Measurements from ENCODE around the gene MC5R. TPM values are rescaled to one million over a fixed set of nuclear protein-coding genes. Genes with fewer than 3 reads are reported as not detected.
A peak's percentile ranks its signal among the peaks of the same experiment; 100 is the strongest.

Gene MC5R
- total RNA-seq, 1 experiment from 2014 or later: not detected

GRCh38 chr18:13831864-13832508, 8.0 kb downstream of the MC5R start:
- no peaks in the 10 kb centered on the region for H3K9me2 ChIP-seq (ENCODE audit: insufficient read depth)
- no peaks in the 10 kb centered on the region for H3K79me2 ChIP-seq (ENCODE audit: insufficient read depth, low read length)
- H3K27me3 ChIP-seq (ENCODE audit: insufficient read depth, low read length): peaks cover 8% of the 10 kb centered on the region; the same call in 1 of the 2 replicates
- no peak overlapping the region for H3K4me3 ChIP-seq (replicated peaks in 1 of 2; ENCODE audit: low read depth in 1 of 2, low read length in 2 of 2)
- H4K20me1 ChIP-seq (ENCODE audit: insufficient read depth): no peaks in the 10 kb centered on the region
- no peak overlapping the region for H2AFZ ChIP-seq (ENCODE audit: low read depth, low read length, poor library complexity, severe bottlenecking)
- RAD21 ChIA-PET (ENCODE audit: low non-redundant PET in 1 of 2, low total read pairs in 2 of 2, uncharacterized antibody in 2 of 2, unreplicated experiment in 2 of 2): interaction anchor here in 1 of 2 experiments (0.9 to 1.4 kb wide), 2 partner anchors 255 kb away, joined by 3 read pairs; no protein-coding TSS in a partner anchor
- no peaks in the 10 kb centered on the region for H3K9me3 ChIP-seq (ENCODE audit: control insufficient read depth in 1 of 2, insufficient read depth in 1 of 2, low read depth in 1 of 2, low read length in 2 of 2)
- no TSS peak for BruUV-seq (replicated peaks)
- H3K36me3 ChIP-seq (ENCODE audit: control insufficient read depth in 1 of 2, insufficient read depth in 2 of 2, low read length in 2 of 2): no peaks in the 10 kb centered on the region
- peak; percentile 79 for ATAC-seq
- H3K4me1 ChIP-seq (ENCODE audit: control insufficient read depth in 1 of 2, insufficient read depth in 2 of 2, low read length in 2 of 2): no peaks in the 10 kb centered on the region
- DNase-seq (ENCODE audit: low read depth, low spot score): peak; percentile 13
- peak; percentile 39; the same call in 1 of the 2 replicates for TF ChIP-seq RAD21 (IDR thresholded peaks at IDR 0.05; ENCODE audit: low read depth)
- no peak for TF ChIP-seq POLR2A (IDR thresholded peaks at IDR 0.05; ENCODE audit: borderline replicate concordance, extremely low read depth, insufficient read depth, insufficient read length)
- TF ChIP-seq SRF (IDR thresholded peaks at IDR 0.05; ENCODE audit: low read depth): no peak
- no peak for TF ChIP-seq POLR2AphosphoS5 (IDR thresholded peaks at IDR 0.05; ENCODE audit: low read depth, low read length)
- peak; percentile 23 to 49 (median 28); a peak in 4 of 6 replicates for TF ChIP-seq CTCF (IDR thresholded peaks at IDR 0.05 in 2 of 3, conservative IDR thresholded peaks at IDR 0.05 in 1 of 3; ENCODE audit: borderline replicate concordance in 1 of 3, insufficient read depth in 1 of 3, low read depth in 2 of 3, low read length in 2 of 3)
- intact Hi-C loops (cut with micrococcal nuclease): loop anchor here (2.0 kb wide), 1 partner anchor 255 kb away; no protein-coding TSS in a partner anchor
- POLR2A ChIA-PET: no interaction called here
- CTCF ChIA-PET: interaction anchor here (1.0 to 2.7 kb wide), 6 partner anchors 8 to 255 kb away, joined by 3 to 16 read pairs (median 6); partner anchors contain the start of gene MC5R
- no peak overlapping the region for H3K9ac ChIP-seq (ENCODE audit: low read length)
- no peak overlapping the region for H3K4me2 ChIP-seq (ENCODE audit: low read length)
- H3K27ac ChIP-seq (ENCODE audit: low read depth, low read length): no peak overlapping the region

- DNase-seq (ENCODE audit: low read depth, low spot score): no peak
- Histone ChIP-seq H4K20me1 (ENCODE audit: insufficient read depth) (no peaks in the 10 kb centered on the region), H3K9me3 (ENCODE audit: control insufficient read depth in 1 of 2, insufficient read depth in 1 of 2, low read depth in 1 of 2, low read length in 2 of 2) (no peaks in the 10 kb centered on the region), H3K4me1 (ENCODE audit: control insufficient read depth in 1 of 2, insufficient read depth in 2 of 2, low read length in 2 of 2) (no peaks in the 10 kb centered on the region), H2AFZ (ENCODE audit: low read depth, low read length, poor library complexity, severe bottlenecking) (no peak overlapping the region), H3K9ac (ENCODE audit: low read length) (no peak overlapping the region), H3K4me3 (replicated peaks in 1 of 2; ENCODE audit: low read depth in 1 of 2, low read length in 2 of 2) (no peak overlapping the region), H3K27ac (ENCODE audit: low read depth, low read length) (no peak overlapping the region), H3K27me3 (ENCODE audit: insufficient read depth, low read length) (no peaks in the 10 kb centered on the region), H3K4me2 (ENCODE audit: low read length) (no peak overlapping the region), H3K36me3 (ENCODE audit: control insufficient read depth in 1 of 2, insufficient read depth in 2 of 2, low read length in 2 of 2) (no peaks in the 10 kb centered on the region), H3K79me2 (ENCODE audit: insufficient read depth, low read length) (no peaks in the 10 kb centered on the region), H3K9me2 (ENCODE audit: insufficient read depth) (no peaks in the 10 kb centered on the region)
- no peak for ATAC-seq
- no TSS peak for BruUV-seq (replicated peaks)
- ChIA-PET CTCF (interaction anchor here (0.7 to 1.1 kb wide), 2 partner anchors 10 to 252 kb away, joined by 3 to 4 read pairs; partner anchors contain the start of gene MC5R), RAD21 (ENCODE audit: low non-redundant PET in 1 of 2, low total read pairs in 2 of 2, uncharacterized antibody in 2 of 2, unreplicated experiment in 2 of 2) (no interaction called here), POLR2A (no interaction called here)
- intact Hi-C loops (cut with micrococcal nuclease): no loop called here
- no peak for TF ChIP-seq EGR1 (IDR thresholded peaks at IDR 0.05; ENCODE audit: low read depth)
- no peak for TF ChIP-seq JUND (IDR thresholded peaks at IDR 0.05)
- TF ChIP-seq REST (IDR thresholded peaks at IDR 0.05; ENCODE audit: low read depth): no peak
- no peak for TF ChIP-seq YY1 (IDR thresholded peaks at IDR 0.05; ENCODE audit: extremely low read depth, insufficient replicate concordance, low read depth, low read length)
- no peak for TF ChIP-seq ZNF274 (IDR thresholded peaks at IDR 0.05; ENCODE audit: low read depth, low read length)
- no peak for TF ChIP-seq EZH2phosphoT487 (IDR thresholded peaks at IDR 0.05; ENCODE audit: borderline replicate concordance)
- no peak for TF ChIP-seq SP1 (IDR thresholded peaks at IDR 0.05; ENCODE audit: low read depth)
- TF ChIP-seq MAX (IDR thresholded peaks at IDR 0.05): no peak
- no peak for TF ChIP-seq POLR2AphosphoS5 (IDR thresholded peaks at IDR 0.05; ENCODE audit: low read depth, low read length)
These were observed 10.6 kb downstream of the MC5R start for GRCh38 chr18:13834496-13835015.

All from HCT116 (cell line).